Upper lobe of left lung (tissue), 6 donors: ENCODE data around the gene TMEM181. TPM values are rescaled to one million over a fixed set of nuclear protein-coding genes. Genes with fewer than 3 reads are reported as not detected.
"Not testable (repeated sequence)": the region's sequence is repeated elsewhere in the genome, so short reads cannot be mapped to it uniquely, and the experiment has no call there.

ENCODE experiments used
- ATAC-seq, 2 donors: fragments of 200-7000 bp; cut with Tn5 transposase; one replicate each; pipeline ENCODE4 v1.9.1; 2022; ENCODE audit warnings: mild to moderate bottlenecking in 2 of 2, moderate library complexity in 2 of 2; ENCODE audit not compliant: low FRiP score in 2 of 2
- DNase-seq, 2 donors: peaks; one replicate each; pipeline ENCODE4 v3.0.0-alpha.2; 2019 to 2020
- H3K27ac ChIP-seq, 4 donors: fragments of 200-600 bp; sonication (generic); one replicate each; pipeline ENCODE4 v1.5.1; 2016 to 2019
- H3K27me3 ChIP-seq, 4 donors: fragments of 200-600 bp; sonication (generic); one replicate each; pipeline ENCODE4 v1.5.1; 2017 to 2019
- H3K36me3 ChIP-seq, 4 donors: fragments of 200-600 bp; sonication (generic); one replicate each; pipeline ENCODE4 v1.5.1; 2016 to 2019
- H3K4me1 ChIP-seq, 4 donors: fragments of 200-600 bp; sonication (generic); one replicate each; pipeline ENCODE4 v1.5.1; 2018 to 2019
- H3K4me3 ChIP-seq, 4 donors: fragments of 200-600 bp; sonication (generic); one replicate each; pipeline ENCODE4 v1.5.1; 2017 to 2019; ENCODE audit warnings: mild to moderate bottlenecking in 2 of 4, moderate library complexity in 1 of 4
- H3K9me3 ChIP-seq, 4 donors: fragments of 200-600 bp; sonication (generic); one replicate each; pipeline ENCODE4 v1.5.1; 2018 to 2019
- EP300 ChIP-seq, 4 donors: sonication (generic); formaldehyde crosslinking; IDR thresholded peaks; one replicate each; pipeline ENCODE4 v1.5.1; 2017; ENCODE audit warnings: antibody characterized with exemption in 4 of 4, control low read depth in 2 of 4
- POLR2A ChIP-seq, 4 donors: fragments of 450-650 bp; IDR thresholded peaks; one replicate each; pipeline ENCODE4 v1.5.1; 2016 to 2017; ENCODE audit warnings: antibody characterized with exemption in 4 of 4, mild to moderate bottlenecking in 2 of 4
- POLR2AphosphoS5 ChIP-seq, 2 donors: sonication (generic); formaldehyde crosslinking; IDR thresholded peaks; one replicate each; pipeline ENCODE4 v1.5.1; 2017; ENCODE audit warnings: antibody characterized with exemption in 2 of 2
- WGBS, 2 donors: methylation state at CpG; one replicate each; pipeline ENCODE4 v1.1.5; 2017 to 2018; 5-methylcytosine and 5-hydroxymethylcytosine counted together
- total RNA-seq, 6 donors: library from RNA; depleted of rRNA in 4 of 6; stranded (reverse); fragments of >200 nt in 4 of 6; gene quantifications; one replicate each; pipeline versions ENCODE4 v1.1.0 to v1.2.1, GENCODE V29; 2016 to 2021
- TF ChIP-seq, protein P1 (sequence below), 6 experiments: fragments of 450-650 bp in 4 of 6; fragments of 200-600 bp in 2 of 6; sonication (generic) in 2 of 6; IDR thresholded peaks; one replicate each; pipeline ENCODE4 v1.5.1; 2016 to 2019; ENCODE audit warnings: antibody characterized with exemption in 6 of 6
- donor health status: DM: no; HTN: no; CAD: no; lungs with moderate emphysema.
- donor health status: DM: no; HTN: yes; CAD: no; lungs with severe emphysema.

Gene TMEM181
- total RNA-seq, 6 donors from 2014 or later: 11.5 to 27.6 (median 18.9) TPM

DNA sequence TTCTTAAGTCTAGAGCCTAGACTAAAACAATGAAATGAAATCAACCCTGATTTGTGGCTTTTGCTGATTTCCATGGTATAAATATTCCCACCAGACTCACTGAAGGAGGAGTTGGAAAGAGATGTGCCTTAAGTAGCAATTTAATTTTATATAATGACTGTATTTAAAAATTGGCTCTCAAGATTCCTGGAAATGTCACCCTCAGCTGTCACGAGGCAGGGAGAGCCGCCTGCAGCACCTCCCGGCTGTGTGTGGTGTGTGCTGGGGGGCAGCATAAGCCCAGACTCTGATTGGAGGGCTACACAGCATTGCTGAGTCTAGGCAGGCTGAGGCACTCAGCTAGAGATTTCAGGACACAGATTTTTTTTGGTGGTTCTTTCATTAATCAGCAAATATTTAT, 40.6 kb upstream of the TMEM181 start:
- H3K27ac ChIP-seq: no peak overlapping the region
- no peaks in the 10 kb centered on the region for H3K36me3 ChIP-seq
- DNase-seq (no peak), ATAC-seq (no peak)
- H3K4me1 ChIP-seq: peaks cover 5 to 15% (median 14%) of the 10 kb centered on the region in 4 donors
- H3K27me3 ChIP-seq: peaks cover 0 to 13% (median 2%) of the 10 kb centered on the region in 4 donors
- WGBS, 2 donors: 63 to 77% methylated on average over 3 of the region's 3 CpGs
- no peaks in the 10 kb centered on the region for H3K9me3 ChIP-seq
- no peak overlapping the region for H3K4me3 ChIP-seq
- TF ChIP-seq EP300 (IDR thresholded peaks at IDR 0.05): no peak
- TF ChIP-seq, protein P1, sequence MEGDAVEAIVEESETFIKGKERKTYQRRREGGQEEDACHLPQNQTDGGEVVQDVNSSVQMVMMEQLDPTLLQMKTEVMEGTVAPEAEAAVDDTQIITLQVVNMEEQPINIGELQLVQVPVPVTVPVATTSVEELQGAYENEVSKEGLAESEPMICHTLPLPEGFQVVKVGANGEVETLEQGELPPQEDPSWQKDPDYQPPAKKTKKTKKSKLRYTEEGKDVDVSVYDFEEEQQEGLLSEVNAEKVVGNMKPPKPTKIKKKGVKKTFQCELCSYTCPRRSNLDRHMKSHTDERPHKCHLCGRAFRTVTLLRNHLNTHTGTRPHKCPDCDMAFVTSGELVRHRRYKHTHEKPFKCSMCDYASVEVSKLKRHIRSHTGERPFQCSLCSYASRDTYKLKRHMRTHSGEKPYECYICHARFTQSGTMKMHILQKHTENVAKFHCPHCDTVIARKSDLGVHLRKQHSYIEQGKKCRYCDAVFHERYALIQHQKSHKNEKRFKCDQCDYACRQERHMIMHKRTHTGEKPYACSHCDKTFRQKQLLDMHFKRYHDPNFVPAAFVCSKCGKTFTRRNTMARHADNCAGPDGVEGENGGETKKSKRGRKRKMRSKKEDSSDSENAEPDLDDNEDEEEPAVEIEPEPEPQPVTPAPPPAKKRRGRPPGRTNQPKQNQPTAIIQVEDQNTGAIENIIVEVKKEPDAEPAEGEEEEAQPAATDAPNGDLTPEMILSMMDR (IDR thresholded peaks at IDR 0.05): no peak
- TF ChIP-seq POLR2AphosphoS5 (IDR thresholded peaks at IDR 0.05): no peak
- no peak for TF ChIP-seq POLR2A (IDR thresholded peaks at IDR 0.05)

DNA sequence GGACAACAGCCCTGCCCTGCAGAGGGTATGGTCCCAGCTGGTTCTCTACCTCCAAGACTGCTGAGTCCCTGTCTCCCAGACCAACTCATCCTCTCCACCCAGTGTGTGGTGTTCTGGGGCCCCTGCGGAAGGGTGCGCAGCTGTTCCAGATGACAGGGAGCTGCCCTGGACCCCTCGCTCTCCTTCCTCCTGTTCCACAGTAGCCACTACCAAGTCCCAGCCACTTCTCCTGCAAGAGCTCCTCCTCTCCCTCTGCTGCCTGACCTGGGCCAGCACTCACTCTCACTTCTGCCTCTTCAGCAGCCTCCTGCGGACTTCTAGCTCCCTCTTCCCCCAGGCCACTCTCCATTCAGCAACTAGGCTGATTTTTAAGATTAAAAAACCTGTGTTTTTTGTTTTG, 40.1 kb upstream of the TMEM181 start:
- DNase-seq (peak in 1 of 2 donors; percentile 37), ATAC-seq (no peak)
- Histone ChIP-seq H3K27ac (no peak overlapping the region), H3K4me1 (peaks cover 5 to 15% (median 14%) of the 10 kb centered on the region in 4 donors), H3K27me3 (peaks cover 0 to 13% (median 2%) of the 10 kb centered on the region in 4 donors), H3K9me3 (no peaks in the 10 kb centered on the region), H3K4me3 (no peak overlapping the region), H3K36me3 (no peaks in the 10 kb centered on the region)
- TF ChIP-seq, protein P1 (IDR thresholded peaks at IDR 0.05): no peak
- no peak for TF ChIP-seq POLR2AphosphoS5 (IDR thresholded peaks at IDR 0.05)
- no peak for TF ChIP-seq POLR2A (IDR thresholded peaks at IDR 0.05)
- TF ChIP-seq EP300 (IDR thresholded peaks at IDR 0.05): no peak
- 47 to 51% methylated on average over 2 to 4 of the region's 4 CpGs for WGBS, 2 donors

DNA sequence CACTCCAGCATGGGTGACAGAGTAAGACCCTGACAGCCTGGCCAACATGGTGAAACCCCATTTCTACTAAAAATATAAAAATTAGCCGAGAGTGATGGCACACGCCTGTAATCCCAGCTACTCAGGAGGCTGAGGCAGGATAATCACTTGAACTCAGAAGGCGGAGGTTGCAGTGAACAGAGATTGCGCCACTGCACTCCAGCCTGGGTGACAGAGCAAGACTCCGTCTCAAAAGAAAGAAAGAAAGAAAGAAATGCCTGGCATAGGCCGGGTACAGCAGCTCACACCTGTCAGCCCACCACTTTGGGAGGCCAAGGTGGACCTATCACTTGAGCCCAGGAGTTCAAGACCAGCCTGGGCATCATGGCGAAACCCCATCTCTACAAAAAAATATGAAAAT, 38.9 kb upstream of the TMEM181 start:
- peaks cover 5 to 15% (median 14%) of the 10 kb centered on the region in 4 donors for H3K4me1 ChIP-seq
- 72 to 76% methylated on average over 7 of the region's 7 CpGs for WGBS, 2 donors
- not testable (repeated sequence) for H3K4me3 ChIP-seq, H3K27me3 ChIP-seq, H3K9me3 ChIP-seq, ATAC-seq, H3K36me3 ChIP-seq
- DNase-seq: peak in 1 of 2 donors; percentile 65
- peak overlapping the region in 3 of 4 donors; percentile 22 to 70 (median 30) for H3K27ac ChIP-seq

DNA sequence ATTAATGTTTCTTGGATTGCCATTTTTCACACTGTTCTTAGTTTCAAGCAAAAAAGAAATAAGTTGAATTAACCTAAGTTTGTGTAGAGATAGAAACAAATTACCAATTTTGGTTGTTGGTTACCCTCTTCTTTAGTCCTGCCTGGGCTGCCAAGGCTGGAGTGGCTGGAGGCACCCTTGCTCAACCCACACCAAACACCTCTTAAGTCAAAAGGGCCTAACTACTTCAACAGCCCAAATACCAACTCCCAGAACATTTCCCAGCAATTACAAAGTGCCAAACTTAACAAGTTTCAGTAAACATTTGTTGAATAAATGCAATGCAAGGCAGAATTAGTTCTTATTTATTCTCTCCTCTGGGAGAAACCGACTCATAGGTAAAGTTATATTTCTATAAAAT, 38.1 kb upstream of the TMEM181 start:
- peaks cover 5 to 10% (median 9%) of the 10 kb centered on the region in 4 donors for H3K4me1 ChIP-seq
- ATAC-seq: peak in 1 of 2 donors; percentile 56
- 73 to 80% methylated on average over 1 of the region's 1 CpG for WGBS, 2 donors
- H3K36me3 ChIP-seq: no peaks in the 10 kb centered on the region
- DNase-seq: peak in 1 of 2 donors; percentile 69
- TF ChIP-seq, protein P1 (IDR thresholded peaks at IDR 0.05): no peak
- peak in 1 of 4 donors; percentile 79 for TF ChIP-seq EP300 (IDR thresholded peaks at IDR 0.05)
- no peaks in the 10 kb centered on the region for H3K9me3 ChIP-seq
- H3K27ac ChIP-seq: peak overlapping the region in 1 of 4 donors; percentile 22
- H3K4me3 ChIP-seq: no peak overlapping the region
- H3K27me3 ChIP-seq: peaks cover 0 to 4% (median 0%) of the 10 kb centered on the region in 4 donors

DNA sequence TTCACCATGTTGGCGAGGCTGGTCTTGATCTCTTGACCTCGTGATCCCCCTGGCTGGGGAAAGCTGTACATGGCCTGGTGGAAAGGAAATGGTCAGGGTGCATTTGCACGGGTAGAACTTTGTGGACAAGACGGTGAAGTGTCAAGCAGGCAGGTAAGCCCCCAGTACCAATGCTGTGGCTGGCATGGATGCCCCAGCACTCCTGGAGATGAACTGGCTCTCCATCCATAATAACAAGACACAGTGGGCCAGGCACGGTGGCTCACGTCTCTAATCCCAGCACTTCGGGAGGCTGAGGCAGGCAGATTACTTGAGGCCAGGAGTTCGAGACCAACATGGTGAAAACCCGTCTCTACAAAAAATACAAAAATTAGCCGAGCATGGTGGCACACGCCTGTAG, 37.3 kb upstream of the TMEM181 start:
- Histone ChIP-seq H3K27me3 (no peaks in the 10 kb centered on the region), H3K4me3 (no peak overlapping the region), H3K4me1 (peaks cover 5 to 10% (median 9%) of the 10 kb centered on the region in 4 donors), H3K9me3 (no peaks in the 10 kb centered on the region), H3K36me3 (no peaks in the 10 kb centered on the region), H3K27ac (no peak overlapping the region)
- 94 to 97% methylated on average over 9 to 11 of the region's 11 CpGs for WGBS, 2 donors
- TF ChIP-seq, protein P1 (IDR thresholded peaks at IDR 0.05): no peak
- TF ChIP-seq POLR2A (IDR thresholded peaks at IDR 0.05) (no peak), POLR2AphosphoS5 (IDR thresholded peaks at IDR 0.05) (no peak), EP300 (IDR thresholded peaks at IDR 0.05) (no peak)
- DNase-seq (no peak), ATAC-seq (no peak)
